BLaER1 (cell line): ENCODE results near the gene DEPDC1.

Experiments used
- H3K27ac ChIP-seq: shearing (Covaris generic); formaldehyde crosslinking; 2 replicates; pipeline ENCODE4 v1.8.1; 2022
- H3K27me3 ChIP-seq: shearing (Covaris generic); formaldehyde crosslinking; 2 replicates; pipeline ENCODE4 v1.8.1; 2022
- H3K36me3 ChIP-seq: shearing (Covaris generic); formaldehyde crosslinking; 2 replicates; pipeline ENCODE4 v1.8.1; 2022
- H3K4me1 ChIP-seq: shearing (Covaris generic); formaldehyde crosslinking; 2 replicates; pipeline ENCODE4 v1.8.1; 2022
- H3K4me2 ChIP-seq: shearing (Covaris generic); formaldehyde crosslinking; 2 replicates; pipeline ENCODE4 v1.8.1; 2022
- H3K4me3 ChIP-seq: shearing (Covaris generic); formaldehyde crosslinking; 2 replicates; pipeline ENCODE4 v1.8.1; 2022
- H3K9ac ChIP-seq: shearing (Covaris generic); formaldehyde crosslinking; 2 replicates; pipeline ENCODE4 v1.8.1; 2022
- H3K9me3 ChIP-seq: shearing (Covaris generic); formaldehyde crosslinking; 2 replicates; pipeline ENCODE4 v1.8.1; 2022
- H4K20me1 ChIP-seq: shearing (Covaris generic); formaldehyde crosslinking; 2 replicates; pipeline ENCODE4 v1.8.1; 2022
- Cebpa-rat ChIP-seq: shearing (Covaris generic); IDR thresholded peaks from 2 replicates; pipeline ENCODE4 v1.8.1; 2022

Gene DEPDC1, protein sequence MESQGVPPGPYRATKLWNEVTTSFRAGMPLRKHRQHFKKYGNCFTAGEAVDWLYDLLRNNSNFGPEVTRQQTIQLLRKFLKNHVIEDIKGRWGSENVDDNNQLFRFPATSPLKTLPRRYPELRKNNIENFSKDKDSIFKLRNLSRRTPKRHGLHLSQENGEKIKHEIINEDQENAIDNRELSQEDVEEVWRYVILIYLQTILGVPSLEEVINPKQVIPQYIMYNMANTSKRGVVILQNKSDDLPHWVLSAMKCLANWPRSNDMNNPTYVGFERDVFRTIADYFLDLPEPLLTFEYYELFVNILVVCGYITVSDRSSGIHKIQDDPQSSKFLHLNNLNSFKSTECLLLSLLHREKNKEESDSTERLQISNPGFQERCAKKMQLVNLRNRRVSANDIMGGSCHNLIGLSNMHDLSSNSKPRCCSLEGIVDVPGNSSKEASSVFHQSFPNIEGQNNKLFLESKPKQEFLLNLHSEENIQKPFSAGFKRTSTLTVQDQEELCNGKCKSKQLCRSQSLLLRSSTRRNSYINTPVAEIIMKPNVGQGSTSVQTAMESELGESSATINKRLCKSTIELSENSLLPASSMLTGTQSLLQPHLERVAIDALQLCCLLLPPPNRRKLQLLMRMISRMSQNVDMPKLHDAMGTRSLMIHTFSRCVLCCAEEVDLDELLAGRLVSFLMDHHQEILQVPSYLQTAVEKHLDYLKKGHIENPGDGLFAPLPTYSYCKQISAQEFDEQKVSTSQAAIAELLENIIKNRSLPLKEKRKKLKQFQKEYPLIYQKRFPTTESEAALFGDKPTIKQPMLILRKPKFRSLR

DNA sequence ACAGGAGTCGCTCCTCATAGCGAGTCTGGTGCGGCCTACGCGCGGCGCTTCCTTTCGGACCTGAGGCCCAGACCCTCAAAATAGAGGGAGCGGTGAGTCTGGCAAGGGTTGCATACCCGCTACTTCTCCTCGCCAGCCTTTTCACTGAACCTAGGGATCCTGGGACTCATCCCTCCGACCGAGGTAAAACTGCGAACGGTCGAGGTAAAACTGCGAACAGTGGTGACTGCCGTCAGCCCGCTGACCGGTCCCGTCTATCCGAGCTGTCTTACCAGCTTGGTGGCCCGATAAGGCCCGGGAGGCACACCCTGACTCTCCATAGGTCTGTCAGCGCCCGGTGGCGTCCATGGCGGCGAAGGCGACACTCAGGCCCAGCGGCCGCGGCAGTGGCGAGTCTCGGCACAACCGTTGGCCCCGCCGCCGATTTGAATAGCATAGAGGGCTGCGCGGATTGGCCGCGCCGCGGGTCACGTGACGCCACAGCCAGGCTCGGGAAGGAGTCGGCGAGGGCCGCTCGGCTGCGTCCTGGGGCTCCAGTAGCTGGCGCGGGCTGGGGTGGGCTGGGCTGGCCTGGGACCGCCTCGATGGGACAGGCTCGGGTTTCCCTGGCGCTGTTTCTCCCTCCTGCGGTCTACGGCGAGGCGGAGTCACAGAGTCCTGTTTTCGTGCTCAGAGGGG, at the start of gene DEPDC1:
DEPDC1 (minus strand) TSS at position 403 of the 678 bp plus-strand sequence; CDS start at position 320, 83 bp downstream.
- Histone ChIP-seq H3K36me3 (peaks cover 19% of the 10 kb centered on the region), H3K4me3 (peak within 1 kb of the TSS; percentile 93), H3K9ac (peak within 1 kb of the TSS; percentile 92), H3K9me3 (no peaks in the 10 kb centered on the region), H3K4me1 (peaks cover 37% of the 10 kb centered on the region), H4K20me1 (no peaks in the 10 kb centered on the region), H3K27me3 (no peaks in the 10 kb centered on the region), H3K4me2 (peak within 1 kb of the TSS; percentile 93), H3K27ac (peak within 1 kb of the TSS; percentile 91)
- TF ChIP-seq Cebpa-rat: no peak

DNA sequence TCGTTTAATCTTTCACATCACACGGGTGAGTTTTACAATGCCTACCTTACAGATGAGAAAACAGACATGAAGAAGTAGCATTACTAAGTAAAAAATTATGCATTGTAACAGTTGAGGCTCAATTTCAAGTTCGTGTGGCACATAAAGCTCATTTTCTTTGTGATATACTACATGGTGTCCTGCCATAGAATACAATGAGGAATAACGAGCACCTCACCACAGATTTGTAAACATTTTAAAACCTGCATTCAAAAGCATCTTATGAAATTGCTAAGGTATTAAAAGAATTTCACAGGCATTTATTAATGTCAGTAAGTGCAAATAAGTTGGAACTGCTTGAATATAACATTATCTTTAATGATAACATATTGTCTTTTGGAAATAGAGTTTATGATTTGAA, 47.8 kb upstream of the DEPDC1 start:
- Histone ChIP-seq H4K20me1 (no peaks in the 10 kb centered on the region), H3K4me1 (no peaks in the 10 kb centered on the region), H3K4me2 (no peak overlapping the region), H3K4me3 (no peak overlapping the region), H3K9me3 (peaks cover 14% of the 10 kb centered on the region; the same call in 1 of the 2 replicates), H3K36me3 (no peaks in the 10 kb centered on the region), H3K9ac (no peak overlapping the region), H3K27me3 (no peaks in the 10 kb centered on the region), H3K27ac (no peak overlapping the region)
- TF ChIP-seq Cebpa-rat: no peak

- no peaks in the 10 kb centered on the region for H3K27me3 ChIP-seq
- no peaks in the 10 kb centered on the region for H3K9me3 ChIP-seq
- H3K4me1 ChIP-seq: no peaks in the 10 kb centered on the region
- H4K20me1 ChIP-seq: no peaks in the 10 kb centered on the region
- H3K9ac ChIP-seq: no peak overlapping the region
- H3K27ac ChIP-seq: no peak overlapping the region
- no peak overlapping the region for H3K4me3 ChIP-seq
- H3K4me2 ChIP-seq: no peak overlapping the region
- H3K36me3 ChIP-seq: no peaks in the 10 kb centered on the region
- TF ChIP-seq Cebpa-rat: no peak
Observed at GRCh38 chr1:68542586-68542985, 45.7 kb upstream of the DEPDC1 start.

DNA sequence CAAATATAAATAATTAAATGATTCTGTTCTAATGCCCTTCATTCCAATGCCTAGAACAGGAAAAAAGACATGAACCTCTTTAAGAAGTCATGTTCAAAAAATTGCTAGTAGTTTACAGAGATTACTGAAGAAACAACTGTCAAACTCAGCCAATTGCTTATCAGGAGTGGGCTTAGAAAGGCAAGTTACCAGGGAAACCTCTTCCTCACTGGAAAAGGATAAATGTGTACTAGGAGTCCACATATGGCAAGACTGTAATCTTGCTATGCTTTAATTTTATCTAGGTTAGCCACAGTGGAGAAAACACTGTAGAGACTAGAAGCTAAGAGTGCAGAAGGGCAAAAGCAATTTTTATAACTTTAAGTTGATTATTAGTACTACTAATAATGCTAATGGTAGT, 42.1 kb upstream of the DEPDC1 start:
- Histone ChIP-seq H3K4me3 (no peak overlapping the region), H3K9me3 (no peaks in the 10 kb centered on the region), H3K27me3 (no peaks in the 10 kb centered on the region), H4K20me1 (no peaks in the 10 kb centered on the region), H3K27ac (no peak overlapping the region), H3K9ac (no peak overlapping the region), H3K4me2 (no peak overlapping the region), H3K36me3 (no peaks in the 10 kb centered on the region), H3K4me1 (no peaks in the 10 kb centered on the region)
- TF ChIP-seq Cebpa-rat: no peak

DNA sequence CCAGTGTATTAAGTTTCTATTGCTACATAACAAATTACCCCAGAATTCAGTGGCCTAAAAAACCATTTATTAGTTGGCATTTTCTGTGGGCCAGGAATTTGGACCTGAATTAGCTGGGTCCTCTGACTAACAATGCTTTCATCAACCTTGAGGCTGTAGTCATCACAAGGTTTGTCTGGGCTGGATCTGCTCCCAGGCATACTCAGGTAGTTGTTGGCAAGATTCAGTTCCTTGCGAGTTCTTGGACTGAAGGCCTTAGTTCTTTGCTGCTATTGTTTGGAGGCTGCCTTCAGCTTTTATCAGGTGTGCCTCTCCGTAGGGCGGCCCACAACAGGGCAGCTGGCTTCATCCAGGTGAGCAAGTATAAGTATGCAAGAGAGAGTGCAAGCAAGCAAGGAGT, 31.4 kb upstream of the DEPDC1 start:
- Histone ChIP-seq H3K9ac (no peak overlapping the region), H3K4me2 (no peak overlapping the region), H3K27ac (no peak overlapping the region), H3K27me3 (no peaks in the 10 kb centered on the region), H3K36me3 (no peaks in the 10 kb centered on the region), H3K9me3 (no peaks in the 10 kb centered on the region), H4K20me1 (no peaks in the 10 kb centered on the region), H3K4me1 (no peaks in the 10 kb centered on the region), H3K4me3 (no peak overlapping the region)
- no peak for TF ChIP-seq Cebpa-rat

DNA sequence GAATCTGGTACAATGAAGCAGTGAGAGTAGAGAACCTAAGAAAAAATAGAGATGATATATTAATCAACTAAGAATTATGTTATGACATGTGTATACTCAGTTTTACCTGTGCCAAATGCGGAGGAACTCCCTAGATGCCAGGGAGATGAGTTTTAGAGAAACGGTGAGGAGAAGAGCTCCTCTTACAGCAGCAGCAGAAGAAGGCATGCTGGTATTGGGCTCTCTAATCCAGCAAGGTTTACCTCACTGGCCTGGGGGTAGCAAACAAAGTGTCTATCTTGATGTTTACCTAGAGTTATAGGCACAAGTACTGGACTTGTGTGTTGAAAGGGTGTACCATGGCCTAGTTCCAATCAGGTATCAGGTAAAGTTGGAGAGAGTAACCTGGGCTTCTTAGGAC, 28.9 kb upstream of the DEPDC1 start:
- H3K9me3 ChIP-seq: no peaks in the 10 kb centered on the region
- H3K4me3 ChIP-seq: no peak overlapping the region
- TF ChIP-seq Cebpa-rat: no peak
- H3K4me2 ChIP-seq: no peak overlapping the region
- H4K20me1 ChIP-seq: no peaks in the 10 kb centered on the region
- no peaks in the 10 kb centered on the region for H3K27me3 ChIP-seq
- no peaks in the 10 kb centered on the region for H3K4me1 ChIP-seq
- H3K36me3 ChIP-seq: no peaks in the 10 kb centered on the region
- no peak overlapping the region for H3K27ac ChIP-seq
- H3K9ac ChIP-seq: no peak overlapping the region

DNA sequence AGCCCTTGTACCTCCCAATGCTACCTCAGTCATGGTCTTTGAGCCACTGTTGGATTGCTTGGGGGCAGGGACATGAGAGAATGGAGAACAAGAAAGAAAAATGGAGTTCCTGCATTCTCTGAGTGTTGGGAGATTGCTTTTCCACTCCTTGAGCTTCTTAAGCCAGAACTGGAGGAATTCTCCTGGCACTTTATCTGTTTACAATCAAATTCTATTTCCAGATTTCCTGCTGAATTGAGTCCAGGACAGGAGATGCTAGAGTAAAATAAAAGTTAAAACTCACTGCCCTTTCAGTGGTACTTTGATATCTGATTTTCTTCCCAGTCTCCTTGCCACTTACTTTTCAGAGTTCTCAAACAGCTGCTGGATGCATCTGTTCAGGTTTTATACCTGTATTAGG, 24.4 kb upstream of the DEPDC1 start:
- no peaks in the 10 kb centered on the region for H3K9me3 ChIP-seq
- H4K20me1 ChIP-seq: no peaks in the 10 kb centered on the region
- H3K27me3 ChIP-seq: no peaks in the 10 kb centered on the region
- no peak for TF ChIP-seq Cebpa-rat
- no peak overlapping the region for H3K4me2 ChIP-seq
- H3K4me1 ChIP-seq: no peaks in the 10 kb centered on the region
- H3K36me3 ChIP-seq: no peaks in the 10 kb centered on the region
- H3K9ac ChIP-seq: no peak overlapping the region
- no peak overlapping the region for H3K27ac ChIP-seq
- H3K4me3 ChIP-seq: no peak overlapping the region

DNA sequence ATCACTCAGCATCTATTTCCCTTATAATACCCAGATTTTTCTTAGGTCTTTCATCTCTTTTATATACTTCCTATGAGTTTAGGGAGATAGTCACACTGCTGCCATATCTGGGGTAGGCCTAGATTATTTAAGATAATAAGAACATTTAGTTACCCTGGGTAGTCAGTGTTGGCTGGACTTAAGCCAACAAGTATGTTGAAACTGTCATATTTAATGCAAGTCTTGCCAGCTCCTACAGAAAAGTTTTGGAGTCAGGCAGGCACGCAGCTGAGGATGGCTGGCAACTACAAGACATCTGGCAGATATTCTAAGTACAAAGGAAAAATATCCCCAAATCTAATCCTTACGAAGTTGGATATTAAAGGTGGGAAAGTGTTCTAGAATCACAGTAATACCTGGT, 19.2 kb upstream of the DEPDC1 start:
- Histone ChIP-seq H3K4me2 (no peak overlapping the region), H3K4me3 (no peak overlapping the region), H3K27ac (no peak overlapping the region), H4K20me1 (no peaks in the 10 kb centered on the region), H3K9ac (no peak overlapping the region), H3K4me1 (no peaks in the 10 kb centered on the region), H3K9me3 (peaks cover 8% of the 10 kb centered on the region), H3K27me3 (no peaks in the 10 kb centered on the region), H3K36me3 (no peaks in the 10 kb centered on the region)
- no peak for TF ChIP-seq Cebpa-rat

GRCh38 chr1:68511254-68511653, 14.4 kb upstream of the DEPDC1 start:
- no peak overlapping the region for H3K4me2 ChIP-seq
- H3K27me3 ChIP-seq: no peaks in the 10 kb centered on the region
- H3K4me1 ChIP-seq: no peaks in the 10 kb centered on the region
- H3K36me3 ChIP-seq: no peaks in the 10 kb centered on the region
- no peak for TF ChIP-seq Cebpa-rat
- no peak overlapping the region for H3K27ac ChIP-seq
- H3K4me3 ChIP-seq: no peak overlapping the region
- H3K9me3 ChIP-seq: peaks cover 8% of the 10 kb centered on the region
- H4K20me1 ChIP-seq: no peaks in the 10 kb centered on the region
- H3K9ac ChIP-seq: no peak overlapping the region

DNA sequence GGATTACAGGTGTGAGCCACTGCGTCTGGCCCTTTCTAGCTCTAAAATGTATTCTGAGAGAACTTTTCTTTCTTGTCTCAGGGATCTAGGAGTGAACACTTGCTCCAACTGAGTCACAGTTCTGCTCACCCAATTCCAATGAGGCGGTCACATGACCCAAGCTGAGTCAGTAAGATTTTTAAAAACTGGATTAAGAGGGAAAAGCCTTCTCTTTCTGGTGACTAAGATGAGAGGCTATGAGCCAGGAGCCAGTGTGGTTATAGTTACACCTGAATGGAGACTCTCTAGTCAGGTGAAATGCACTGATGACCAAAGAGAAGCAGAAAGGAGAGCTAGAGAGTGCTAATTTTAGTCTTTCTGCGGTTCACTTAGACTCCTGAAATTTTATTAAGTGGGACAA, 9.5 kb upstream of the DEPDC1 start:
- Histone ChIP-seq H3K27ac (no peak overlapping the region), H3K4me2 (no peak overlapping the region), H3K27me3 (no peaks in the 10 kb centered on the region), H3K4me3 (no peak overlapping the region), H4K20me1 (no peaks in the 10 kb centered on the region), H3K9ac (no peak overlapping the region), H3K4me1 (no peaks in the 10 kb centered on the region), H3K36me3 (no peaks in the 10 kb centered on the region), H3K9me3 (peaks cover 9% of the 10 kb centered on the region; the same call in 1 of the 2 replicates)
- TF ChIP-seq Cebpa-rat: no peak
